Measurements from ENCODE around the gene WDR54.

Gene WDR54

GRCh38 chr2:74447230-74447999, 25.9 kb downstream of the WDR54 start:
- Histone ChIP-seq H3K18ac (ENCODE audit: low read depth in 1 of 2, low read length in 2 of 2) (no peak overlapping the region), H3K4me2 (ENCODE audit: low read length, poor library complexity, severe bottlenecking) (no peak overlapping the region)
- WGBS: 94% methylated on average over 1 of the region's 5 CpGs

GRCh38 chr2:74448771-74449170, 27.2 kb downstream of the WDR54 start:
- DNase-seq: no peak
- H3K79me1 ChIP-seq (replicated peaks; ENCODE audit: low read length, poor library complexity, severe bottlenecking): no peaks in the 10 kb centered on the region

More at GRCh38 chr2:74447230-74447999, 25.9 kb downstream of the WDR54 start:
- Histone ChIP-seq H3K14ac (ENCODE audit: low read length in 2 of 2) (no peak overlapping the region), H3K4ac (ENCODE audit: low read depth in 1 of 2, low read length in 2 of 2) (no peak overlapping the region), H2BK5ac (ENCODE audit: low read depth, low read length, poor library complexity, severe bottlenecking) (no peak overlapping the region), H3K9ac (ENCODE audit: low read length) (no peak overlapping the region), H4K8ac (ENCODE audit: low read length) (no peak overlapping the region), H3K4me1 (ENCODE audit: control insufficient read depth, insufficient read depth, low read depth, low read length) (peaks cover 11% of the 10 kb centered on the region), H3K27me3 (ENCODE audit: control insufficient read depth in 1 of 2, insufficient read depth in 1 of 2, low read length in 2 of 2) (no peaks in the 10 kb centered on the region), H4K91ac (ENCODE audit: low read length) (no peak overlapping the region), H2BK120ac (ENCODE audit: low read depth, low read length) (no peak overlapping the region), H3K27ac (ENCODE audit: low read length, poor library complexity, severe bottlenecking) (no peak overlapping the region), H2AFZ (ENCODE audit: low read depth, low read length) (no peak overlapping the region), H3K23ac (ENCODE audit: low read length in 2 of 2) (no peak overlapping the region), H3K9me3 (ENCODE audit: control insufficient read depth, low read length) (no peaks in the 10 kb centered on the region), H2AK5ac (ENCODE audit: low read length, severe bottlenecking) (no peak overlapping the region), H3K36me3 (ENCODE audit: control insufficient read depth in 1 of 2, insufficient read depth in 2 of 2, low read depth in 1 of 2, low read length in 2 of 2) (no peaks in the 10 kb centered on the region), H3K79me1 (replicated peaks; ENCODE audit: low read length, poor library complexity, severe bottlenecking) (no peaks in the 10 kb centered on the region), H2BK15ac (ENCODE audit: low read depth, poor library complexity, severe bottlenecking) (no peak overlapping the region), H3K4me3 (ENCODE audit: insufficient read depth in 1 of 2, low read depth in 1 of 2, low read length in 2 of 2) (no peak overlapping the region), H2BK12ac (ENCODE audit: low read length in 2 of 2) (peak overlapping the region in 1 of 2 experiments; percentile 11)
- DNase-seq: no peak

GRCh38 chr2:74450570-74451190, 29.1 kb downstream of the WDR54 start:
- H3K4ac ChIP-seq (ENCODE audit: low read depth in 1 of 2, low read length in 2 of 2): no peak overlapping the region
- no peak overlapping the region for H2BK12ac ChIP-seq (ENCODE audit: low read length in 2 of 2)
- no peak overlapping the region for H2BK15ac ChIP-seq (ENCODE audit: low read depth, poor library complexity, severe bottlenecking)
- H3K14ac ChIP-seq (ENCODE audit: low read length in 2 of 2): no peak overlapping the region
- H2BK120ac ChIP-seq (ENCODE audit: low read depth, low read length): no peak overlapping the region
- H3K4me1 ChIP-seq (ENCODE audit: control insufficient read depth, insufficient read depth, low read depth, low read length): peaks cover 6% of the 10 kb centered on the region
- H3K9me3 ChIP-seq (ENCODE audit: control insufficient read depth, low read length): no peaks in the 10 kb centered on the region
- no peak overlapping the region for H3K18ac ChIP-seq (ENCODE audit: low read depth in 1 of 2, low read length in 2 of 2)
- no peak overlapping the region for H3K9ac ChIP-seq (ENCODE audit: low read length)
- no peak overlapping the region for H4K8ac ChIP-seq (ENCODE audit: low read length)
- peaks cover 7% of the 10 kb centered on the region for H3K79me1 ChIP-seq (replicated peaks; ENCODE audit: low read length, poor library complexity, severe bottlenecking)
- no peak overlapping the region for H3K4me2 ChIP-seq (ENCODE audit: low read length, poor library complexity, severe bottlenecking)
- H3K27me3 ChIP-seq (ENCODE audit: control insufficient read depth in 1 of 2, insufficient read depth in 1 of 2, low read length in 2 of 2): no peaks in the 10 kb centered on the region
- no peak overlapping the region for H4K91ac ChIP-seq (ENCODE audit: low read length)
- no peak overlapping the region for H3K4me3 ChIP-seq (ENCODE audit: insufficient read depth in 1 of 2, low read depth in 1 of 2, low read length in 2 of 2)
- H2BK5ac ChIP-seq (ENCODE audit: low read depth, low read length, poor library complexity, severe bottlenecking): no peak overlapping the region
- H3K36me3 ChIP-seq (ENCODE audit: control insufficient read depth in 1 of 2, insufficient read depth in 2 of 2, low read depth in 1 of 2, low read length in 2 of 2): no peaks in the 10 kb centered on the region
- no peak overlapping the region for H3K27ac ChIP-seq (ENCODE audit: low read length, poor library complexity, severe bottlenecking)
- no peak overlapping the region for H2AFZ ChIP-seq (ENCODE audit: low read depth, low read length)
- no peak overlapping the region for H3K23ac ChIP-seq (ENCODE audit: low read length in 2 of 2)
- H2AK5ac ChIP-seq (ENCODE audit: low read length, severe bottlenecking): no peak overlapping the region
- DNase-seq: no peak
- 84% methylated on average over 3 of the region's 3 CpGs for whole genome bisulfite sequencing

More at GRCh38 chr2:74448771-74449170, 27.2 kb downstream of the WDR54 start:
- Histone ChIP-seq H2BK5ac (ENCODE audit: low read depth, low read length, poor library complexity, severe bottlenecking) (no peak overlapping the region), H3K14ac (ENCODE audit: low read length in 2 of 2) (no peak overlapping the region), H3K4ac (ENCODE audit: low read depth in 1 of 2, low read length in 2 of 2) (no peak overlapping the region), H2AFZ (ENCODE audit: low read depth, low read length) (no peak overlapping the region), H2BK12ac (ENCODE audit: low read length in 2 of 2) (no peak overlapping the region), H4K8ac (ENCODE audit: low read length) (no peak overlapping the region), H2BK15ac (ENCODE audit: low read depth, poor library complexity, severe bottlenecking) (no peak overlapping the region), H4K91ac (ENCODE audit: low read length) (no peak overlapping the region), H3K18ac (ENCODE audit: low read depth in 1 of 2, low read length in 2 of 2) (no peak overlapping the region), H3K27ac (ENCODE audit: low read length, poor library complexity, severe bottlenecking) (no peak overlapping the region), H3K27me3 (ENCODE audit: control insufficient read depth in 1 of 2, insufficient read depth in 1 of 2, low read length in 2 of 2) (no peaks in the 10 kb centered on the region), H3K4me2 (ENCODE audit: low read length, poor library complexity, severe bottlenecking) (no peak overlapping the region), H2AK5ac (ENCODE audit: low read length, severe bottlenecking) (no peak overlapping the region), H3K9me3 (ENCODE audit: control insufficient read depth, low read length) (no peaks in the 10 kb centered on the region), H3K23ac (ENCODE audit: low read length in 2 of 2) (no peak overlapping the region), H3K4me1 (ENCODE audit: control insufficient read depth, insufficient read depth, low read depth, low read length) (peaks cover 7% of the 10 kb centered on the region), H3K9ac (ENCODE audit: low read length) (no peak overlapping the region), H3K4me3 (ENCODE audit: insufficient read depth in 1 of 2, low read depth in 1 of 2, low read length in 2 of 2) (no peak overlapping the region), H2BK120ac (ENCODE audit: low read depth, low read length) (no peak overlapping the region), H3K36me3 (ENCODE audit: control insufficient read depth in 1 of 2, insufficient read depth in 2 of 2, low read depth in 1 of 2, low read length in 2 of 2) (no peaks in the 10 kb centered on the region)
- 91% methylated on average over 1 of the region's 2 CpGs for WGBS
